ENCODE measurements around the gene AUH.

Gene AUH

DNA sequence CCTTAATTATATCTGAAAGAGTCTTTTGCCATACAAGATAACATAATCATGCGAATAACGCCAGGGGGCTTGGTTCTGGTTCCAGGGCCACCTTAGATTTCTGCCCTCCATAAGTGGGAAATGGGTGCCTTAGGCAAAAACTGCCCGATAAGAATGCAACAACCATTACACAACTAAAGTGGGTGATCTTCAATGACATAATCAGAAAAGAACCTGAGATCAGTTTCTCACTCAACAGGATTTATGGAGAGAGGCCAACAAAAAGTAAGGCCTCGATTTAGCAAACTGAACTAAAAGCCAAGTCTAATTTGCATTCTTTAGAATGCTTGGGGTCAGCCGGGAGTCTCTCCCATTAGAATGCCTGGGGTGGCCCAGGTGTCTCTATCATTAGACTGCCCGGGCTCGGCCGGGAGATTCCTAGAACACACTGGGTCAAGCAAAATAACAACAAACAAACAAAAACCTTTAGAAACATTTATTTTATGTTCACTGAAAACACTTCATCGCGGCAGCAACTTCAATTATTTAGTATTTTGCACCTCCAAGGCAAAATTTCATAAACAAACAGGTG, 194.8 kb downstream of the AUH start:
- H3K9me3 ChIP-seq (ENCODE audit: low read length) = peaks cover 6% of the 10 kb centered on the region
- no peaks in the 10 kb centered on the region for H3K27me3 ChIP-seq (ENCODE audit: control insufficient read depth in 1 of 2, insufficient read depth in 2 of 2, low read length in 2 of 2)
- no peak overlapping the region for H3K9ac ChIP-seq (ENCODE audit: low read length)
- H3K27ac ChIP-seq (ENCODE audit: low read depth, low read length) = no peak overlapping the region
- H3K36me3 ChIP-seq (ENCODE audit: insufficient read depth, low read length) = no peaks in the 10 kb centered on the region
- no peak overlapping the region for H3K4me3 ChIP-seq (ENCODE audit: low read depth in 1 of 2, low read length in 2 of 2)
- no peaks in the 10 kb centered on the region for H3K4me1 ChIP-seq (ENCODE audit: insufficient read depth, low read length)

DNA sequence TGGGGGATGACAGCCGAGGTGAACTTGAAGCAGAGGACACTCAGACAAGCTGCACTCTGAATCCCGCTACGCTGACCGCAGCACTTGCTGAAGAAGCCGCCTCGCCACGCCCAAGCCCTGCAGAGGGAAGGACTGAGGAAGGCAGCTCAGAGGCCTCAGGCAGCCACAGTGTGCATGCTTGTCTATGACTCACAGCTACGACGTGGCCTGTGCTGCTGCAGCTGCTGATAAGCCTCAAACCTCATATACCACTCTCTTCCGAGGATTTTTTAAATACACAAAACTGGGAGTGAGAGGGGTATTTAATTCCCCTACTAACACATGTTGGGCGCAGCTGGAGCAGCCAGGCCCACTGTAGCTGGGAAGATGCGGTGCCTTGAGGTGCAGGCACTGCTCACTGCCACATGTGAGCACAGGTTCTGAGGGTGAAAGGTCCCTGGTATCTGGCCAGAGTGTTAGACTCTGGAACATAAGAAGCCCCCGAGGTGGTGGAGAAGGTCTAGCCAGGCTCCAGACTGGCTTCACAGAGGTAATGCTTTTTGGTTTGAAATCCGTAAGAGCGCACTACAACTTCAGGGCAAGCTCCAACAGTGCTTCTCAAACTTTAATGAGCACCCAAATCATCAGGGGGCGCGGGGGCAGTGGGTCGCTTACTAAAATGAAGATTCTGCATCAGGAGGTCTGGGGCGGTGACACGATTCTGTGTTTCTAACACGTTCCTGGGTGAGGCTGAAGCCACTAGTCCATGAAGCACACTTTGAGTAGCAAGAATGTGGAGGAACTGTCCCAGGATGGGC, 196.8 kb downstream of the AUH start:
- no peaks in the 10 kb centered on the region for H3K27me3 ChIP-seq (ENCODE audit: control insufficient read depth in 1 of 2, insufficient read depth in 2 of 2, low read length in 2 of 2)
- no peak overlapping the region for H3K9ac ChIP-seq (ENCODE audit: low read length)
- H3K4me3 ChIP-seq (ENCODE audit: low read depth in 1 of 2, low read length in 2 of 2) = no peak overlapping the region
- H3K4me1 ChIP-seq (ENCODE audit: insufficient read depth, low read length) = no peaks in the 10 kb centered on the region
- H3K9me3 ChIP-seq (ENCODE audit: low read length) = no peaks in the 10 kb centered on the region
- no peak overlapping the region for H3K27ac ChIP-seq (ENCODE audit: low read depth, low read length)
- no peaks in the 10 kb centered on the region for H3K36me3 ChIP-seq (ENCODE audit: insufficient read depth, low read length)

Data from muscle layer of colon (tissue), 2 donors.